Sciatic nerve (tissue), 2 donors: Measurements from ENCODE around the gene LMBR1. TPM values are rescaled to one million over a fixed set of nuclear protein-coding genes. Genes with fewer than 3 reads are reported as not detected.
"Not testable (repeated sequence)": the region's sequence is repeated elsewhere in the genome, so short reads cannot be mapped to it uniquely, and the experiment has no call there.

Experiments used
- ATAC-seq: fragments of 200-7000 bp; cut with Tn5 transposase; one replicate; pipeline ENCODE4 v1.9.1; 2020; ENCODE audit warnings: mild to moderate bottlenecking, moderate library complexity
- DNase-seq: peaks from one replicate; pipeline ENCODE4 v3.0.0-alpha.2; 2020; ENCODE audit warnings: low spot score
- intact Hi-C: fragments of 100-400 bp; cut with DNase I; formaldehyde crosslinking; loops from one replicate; pipeline ENCODE4 v1.14.2; 2022
- total RNA-seq: library from RNA; stranded (reverse); fragmentation: NEBNext Ultra II Directional; extraction: Animal tissue kit (Norgen Biotek cat#: 25700); gene quantifications from one replicate; pipeline ENCODE4 v1.2.1, GENCODE V29; 2021
- donor health status: DM: no; HTN: no; CAD: no.
- donor health status: DM: no; HTN: no; CAD: no.

The LMBR1 gene
- total RNA-seq, 1 donor from 2014 or later: 69.7 TPM

DNA sequence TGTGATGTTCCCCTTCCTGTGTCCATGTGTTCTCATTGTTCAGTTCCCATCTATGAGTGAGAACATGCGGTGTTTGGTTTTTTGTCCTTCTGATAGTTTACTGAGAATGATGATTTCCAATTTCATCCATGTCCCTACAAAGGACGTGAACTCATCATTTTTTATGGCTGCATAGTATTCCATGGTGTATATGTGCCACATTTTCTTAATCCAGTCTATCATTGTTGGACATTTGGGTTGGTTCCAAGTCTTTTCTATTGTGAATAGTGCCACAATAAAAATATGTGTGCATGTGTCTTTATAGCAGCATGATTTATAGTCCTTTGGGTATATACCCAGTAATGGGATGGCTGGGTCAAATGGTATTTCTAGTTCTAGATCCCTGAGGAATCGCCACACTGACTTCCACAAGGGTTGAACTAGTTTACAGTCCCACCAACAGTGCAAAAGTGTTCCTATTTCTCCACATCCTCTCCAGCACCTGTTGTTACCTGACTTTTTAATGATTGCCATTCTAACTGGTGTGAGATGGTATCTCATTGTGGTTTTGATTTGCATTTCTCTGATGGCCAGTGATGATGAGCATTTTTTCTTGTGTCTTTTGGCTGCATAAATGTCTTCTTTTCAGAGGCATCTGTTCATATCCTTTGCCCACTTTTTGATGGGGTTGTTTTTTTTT lies 16.7 kb upstream of the LMBR1 start:
- DNase-seq, ATAC-seq, intact Hi-C loops: not testable (repeated sequence)

DNA sequence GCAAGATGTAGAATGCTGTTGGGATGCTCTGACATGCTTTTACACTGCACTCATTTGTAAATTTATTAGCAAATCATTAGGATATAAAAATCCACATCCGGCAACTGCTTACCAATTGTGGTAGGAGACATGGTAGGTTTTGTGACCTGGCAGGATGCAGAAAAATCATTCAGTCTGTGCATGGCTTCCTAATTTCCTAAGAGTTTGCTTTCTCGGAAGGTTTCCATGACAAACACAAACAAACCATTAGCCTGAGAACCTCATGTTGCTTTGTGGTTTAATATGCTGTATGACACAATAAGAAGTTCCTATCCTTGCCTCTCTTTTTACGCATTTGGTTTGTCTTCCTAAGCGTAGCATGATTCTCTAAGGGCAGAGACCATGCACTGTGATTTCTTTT lies 14.7 kb upstream of the LMBR1 start:
- intact Hi-C loops: no loop called here
- ATAC-seq: no peak
- DNase-seq: no peak

DNA sequence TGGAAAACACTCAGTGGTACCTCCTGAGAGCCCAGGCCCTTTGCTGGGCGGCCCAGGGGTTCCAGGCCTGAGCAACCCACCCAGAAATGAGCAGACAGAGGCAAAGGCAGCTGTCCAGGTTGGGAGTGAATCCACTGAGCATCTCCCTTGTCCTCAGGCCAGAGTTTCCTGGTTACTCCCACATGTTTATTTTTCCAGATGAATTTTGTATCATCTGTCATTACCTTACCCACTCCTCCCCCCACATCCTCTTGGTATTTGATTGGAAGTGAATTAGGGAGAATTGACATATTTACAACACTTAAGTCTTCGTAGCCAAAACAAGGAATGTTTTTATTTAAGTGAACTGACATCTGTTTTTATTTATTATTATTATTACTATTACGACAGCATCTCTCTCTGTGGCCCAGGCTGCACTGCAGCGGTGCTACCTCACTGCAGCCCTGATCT lies 13.2 kb upstream of the LMBR1 start:
- DNase-seq: no peak
- no peak for ATAC-seq
- intact Hi-C loops: no loop called here

DNA sequence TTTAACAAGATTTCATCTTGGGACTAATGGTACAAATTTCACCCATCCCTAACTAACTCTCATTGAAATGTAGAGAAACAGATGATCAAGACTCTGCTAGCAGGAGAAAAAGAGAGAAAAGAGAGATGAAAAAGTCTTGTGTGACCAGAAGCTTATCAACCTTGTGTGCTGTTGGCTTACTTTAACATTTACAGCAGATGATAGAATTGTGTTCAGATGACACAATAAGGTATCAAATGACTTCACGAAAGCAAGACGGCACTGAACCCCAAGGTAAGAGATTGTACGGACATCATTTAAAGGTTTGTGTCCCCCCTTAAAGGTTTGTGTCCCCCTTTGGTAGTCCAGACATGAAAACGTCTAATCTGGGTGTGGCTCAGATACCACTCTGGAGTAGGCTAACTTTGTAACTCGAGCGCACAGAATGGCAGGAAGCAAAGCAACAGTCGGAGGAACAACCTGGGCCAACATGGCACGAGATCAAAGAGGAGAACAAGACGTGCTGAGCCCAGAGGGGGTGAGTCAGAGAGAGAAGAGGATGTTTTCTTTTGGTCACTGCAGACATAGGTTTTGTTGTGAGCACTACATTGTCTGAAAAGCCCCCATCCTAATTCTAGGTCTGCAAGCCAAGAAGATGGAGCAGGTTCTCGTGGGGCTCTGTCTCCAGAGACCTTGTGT lies 10.4 kb upstream of the LMBR1 start:
- intact Hi-C loops: no loop called here
- ATAC-seq: no peak

DNA sequence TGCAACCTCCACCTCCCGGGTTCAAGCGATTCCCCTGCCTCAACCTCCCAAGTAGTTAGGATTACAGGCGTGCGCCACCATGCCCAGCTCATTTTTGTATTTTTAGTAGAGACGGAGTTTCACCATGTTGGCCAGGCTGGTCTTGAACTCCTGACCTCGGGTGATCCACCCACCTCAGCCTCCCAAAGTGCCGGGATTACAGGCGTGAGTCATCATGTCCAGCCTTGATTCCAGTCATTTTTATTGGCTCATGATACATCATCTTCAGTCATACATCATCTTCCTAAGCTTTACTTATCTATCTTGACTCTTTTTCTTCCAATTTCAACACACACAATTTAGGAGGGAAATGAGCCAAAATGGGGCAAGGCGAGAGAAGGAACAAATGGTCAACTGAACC lies 7.1 kb upstream of the LMBR1 start:
- ATAC-seq, DNase-seq, intact Hi-C loops: not testable (repeated sequence)

More for the DNA sequence above, 10.4 kb upstream of the LMBR1 start:
- DNase-seq: no peak

DNA sequence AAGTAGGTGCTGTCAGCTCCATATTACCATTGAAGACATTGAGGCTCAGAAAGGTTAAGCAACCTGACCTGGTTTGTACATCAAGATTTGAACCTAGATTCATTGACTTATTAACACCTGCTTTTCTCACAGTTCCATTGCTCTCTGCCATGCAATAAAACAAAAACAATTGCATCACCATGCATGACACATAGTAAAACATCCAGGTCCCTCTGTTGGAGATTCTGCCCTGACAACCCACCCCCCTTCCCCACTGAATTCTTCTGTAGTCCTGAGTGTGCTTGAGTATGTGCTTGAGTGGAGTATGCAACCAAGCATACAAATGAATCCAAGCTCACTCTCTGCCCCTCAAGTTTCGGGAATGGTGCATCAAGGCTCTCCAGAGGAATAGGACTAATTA lies 6.0 kb upstream of the LMBR1 start:
- DNase-seq: no peak
- no peak for ATAC-seq
- intact Hi-C loops: no loop called here

- DNase-seq (no peak), ATAC-seq (no peak)
- intact Hi-C loops: no loop called here
Observed at GRCh38 chr7:156897673-156898072, 4.7 kb upstream of the LMBR1 start.

- ATAC-seq (no peak), DNase-seq (no peak)
- intact Hi-C loops: no loop called here
Observed at GRCh38 chr7:156896388-156897022, 3.5 kb upstream of the LMBR1 start.

DNA sequence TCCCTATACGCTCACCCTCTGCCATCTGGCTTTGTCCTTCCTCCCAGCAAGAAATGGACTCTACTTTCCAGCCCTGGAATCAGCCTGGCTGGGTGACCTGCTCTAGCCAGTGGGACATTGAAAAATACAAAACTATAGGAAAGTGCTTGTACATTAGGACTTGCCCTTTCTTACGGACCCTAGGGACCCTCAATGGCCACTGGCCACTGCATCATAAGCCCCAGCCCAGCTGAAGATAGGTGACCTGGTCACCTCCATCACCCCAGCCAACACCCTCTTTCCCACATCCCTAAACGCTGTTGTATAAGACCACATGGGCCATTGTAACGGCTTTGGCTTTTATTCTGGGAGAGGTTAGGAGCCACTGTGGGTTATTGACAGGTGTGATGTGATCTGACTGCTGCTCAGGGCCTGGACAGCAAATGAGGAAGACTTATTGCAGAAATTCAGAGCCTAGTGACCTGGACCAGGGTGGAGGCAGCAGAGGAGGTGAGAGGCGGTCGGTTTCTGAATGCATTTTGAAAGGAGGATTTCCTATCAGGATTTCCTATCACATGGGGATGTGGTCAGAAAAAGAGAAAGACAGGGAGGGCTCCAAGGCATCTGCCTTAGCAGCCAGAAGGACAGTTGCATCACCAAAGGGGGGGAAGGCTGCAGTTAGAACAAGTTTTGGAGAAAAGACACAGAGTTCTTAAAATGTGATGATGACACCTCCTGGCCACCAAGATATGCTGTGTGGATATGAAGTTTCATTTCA lies 2.2 kb upstream of the LMBR1 start:
- DNase-seq (no peak), ATAC-seq (no peak)
- intact Hi-C loops: no loop called here

DNA sequence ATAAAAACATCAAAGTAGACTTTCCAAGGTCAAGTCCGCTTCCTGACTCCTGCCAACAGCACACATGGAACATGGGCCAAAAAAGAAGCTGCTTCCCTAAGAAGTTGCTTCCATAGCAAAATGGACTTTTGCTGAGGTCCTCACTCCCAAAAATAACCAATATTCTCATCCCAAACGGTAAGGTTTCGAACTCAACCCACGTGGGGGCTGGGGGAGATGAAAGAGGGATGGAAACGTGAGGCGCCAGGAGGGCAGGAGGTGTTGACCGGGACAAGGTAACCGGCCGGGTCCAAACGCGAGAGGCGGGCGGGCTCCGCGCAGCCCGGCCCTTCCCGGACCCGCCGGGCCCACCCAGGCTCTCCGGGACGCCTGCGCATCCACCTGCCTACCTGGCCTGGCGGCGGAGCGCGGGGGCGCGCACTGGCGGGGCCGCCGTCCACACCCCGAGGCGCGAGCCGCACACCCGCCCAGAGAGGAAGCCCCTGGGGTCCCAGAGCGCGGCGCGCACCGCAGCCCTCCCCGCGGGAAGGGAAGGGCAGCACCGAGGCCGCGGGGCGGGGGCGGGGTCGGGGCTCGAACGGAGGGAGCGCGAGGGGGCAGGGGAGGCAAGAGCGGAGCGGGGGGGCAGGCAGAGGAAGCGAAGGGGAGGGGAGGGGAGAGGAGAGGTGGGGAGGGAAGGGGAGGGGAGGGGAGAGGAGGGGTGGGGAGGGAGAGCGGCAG lies 742 bp downstream of the LMBR1 start:
- intact Hi-C loops: no loop called here
- peak; percentile 76 for DNase-seq
- ATAC-seq: no peak

GRCh38 chr7:156889746-156890145 lies 3.2 kb downstream of the LMBR1 start:
- no peak for ATAC-seq
- DNase-seq: no peak
- intact Hi-C loops: no loop called here

DNA sequence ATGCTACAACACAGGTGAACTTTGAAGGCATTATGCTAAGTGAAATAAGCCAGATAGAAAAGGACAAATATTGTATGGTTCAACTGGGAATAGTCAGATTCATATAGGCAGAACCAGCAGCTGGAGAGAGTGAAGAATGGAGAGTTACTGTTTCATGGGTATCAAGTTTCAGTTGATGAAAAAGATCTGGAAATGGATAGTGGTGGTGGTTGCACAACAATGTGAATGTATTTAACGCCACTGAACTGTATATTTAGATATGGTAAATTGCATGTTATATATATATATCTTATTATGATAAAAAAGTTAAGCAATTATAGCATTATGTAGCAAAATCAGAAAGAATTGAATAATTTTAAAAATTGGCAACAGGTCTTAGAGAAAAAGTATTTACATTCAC lies 3.9 kb downstream of the LMBR1 start:
- DNase-seq: no peak
- ATAC-seq: no peak
- intact Hi-C loops: no loop called here

DNA sequence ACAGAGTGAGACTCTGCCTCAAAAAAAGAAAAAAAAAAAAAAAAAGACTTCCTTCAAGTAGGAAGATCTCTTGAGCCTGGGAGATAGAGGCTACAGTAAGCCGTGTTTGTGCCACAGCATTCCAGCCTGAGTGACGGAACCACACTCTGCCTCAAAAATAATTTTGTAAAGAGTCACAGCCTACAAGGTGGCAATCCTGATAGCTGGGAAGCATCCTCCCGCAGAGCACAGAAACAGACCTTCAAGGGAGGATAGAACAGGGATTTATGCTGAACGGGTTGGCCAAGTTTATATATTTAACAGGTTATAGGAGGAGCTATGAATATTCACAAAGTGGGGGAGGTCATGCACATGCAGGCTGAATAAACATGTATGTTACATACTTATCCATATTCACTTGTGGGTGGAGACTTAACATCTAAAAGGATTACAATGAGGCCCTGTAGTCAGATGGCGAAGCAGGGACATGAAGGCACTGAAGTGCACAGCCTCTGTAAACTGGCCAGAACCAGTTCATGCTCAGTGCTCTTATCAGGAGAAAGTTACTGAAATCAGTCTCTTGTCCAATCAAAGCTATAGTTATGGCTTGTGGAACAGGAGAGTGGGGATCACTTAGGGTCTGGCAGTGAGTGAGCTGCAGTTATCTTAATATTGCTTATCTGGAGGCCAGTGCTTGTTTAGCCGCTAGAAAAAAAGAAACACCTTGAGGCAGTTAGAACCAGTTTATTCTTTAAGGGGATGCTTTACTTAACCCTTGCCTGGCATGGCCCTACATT lies 6.8 kb downstream of the LMBR1 start:
- ATAC-seq: no peak
- no peak for DNase-seq
- intact Hi-C loops: no loop called here

GRCh38 chr7:156881679-156882078 lies 11.3 kb downstream of the LMBR1 start:
- ATAC-seq: no peak

DNA sequence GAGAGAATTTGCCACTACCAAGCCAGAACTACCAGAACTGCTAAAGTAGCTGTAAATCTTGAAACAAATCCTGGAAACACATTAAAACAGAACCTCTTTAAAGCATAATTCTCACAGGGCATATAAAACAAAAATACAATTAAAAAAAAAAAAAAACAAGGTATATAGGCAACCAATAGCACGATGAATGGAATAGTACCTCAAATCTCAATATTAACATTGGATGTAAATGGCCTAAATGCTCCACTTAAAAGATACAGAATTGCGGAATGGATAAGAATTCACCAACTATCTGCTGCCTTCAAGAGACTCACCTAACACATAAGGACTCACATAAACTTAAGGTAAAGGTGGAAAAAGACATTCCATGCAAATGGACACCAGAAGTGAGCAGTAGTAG lies 17.2 kb downstream of the LMBR1 start:
- no peak for DNase-seq
- no peak for ATAC-seq
- intact Hi-C loops: no loop called here

More at GRCh38 chr7:156881679-156882078, 11.3 kb downstream of the LMBR1 start:
- DNase-seq: no peak
- intact Hi-C loops: no loop called here

DNA sequence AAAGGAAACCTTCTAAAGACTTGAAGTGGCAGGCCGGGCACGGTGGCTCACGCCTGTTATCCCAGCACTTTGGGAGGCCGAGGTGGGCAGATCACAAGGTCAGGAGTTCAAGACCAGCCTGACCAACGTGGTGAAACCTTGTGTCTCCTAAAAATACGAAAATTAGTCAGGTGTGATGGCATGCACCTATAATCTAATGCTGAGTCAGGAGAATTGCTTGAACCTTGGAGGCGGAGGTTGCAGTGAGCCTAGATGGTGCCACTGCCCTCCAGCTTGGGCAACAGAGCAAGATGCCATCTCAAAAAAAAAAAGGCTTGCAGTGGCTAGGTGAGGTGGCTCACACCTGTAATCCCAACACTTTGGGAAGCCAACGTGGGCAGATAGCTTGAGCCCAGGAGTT lies 24.6 kb downstream of the LMBR1 start:
- ATAC-seq, intact Hi-C loops, DNase-seq: not testable (repeated sequence)

DNA sequence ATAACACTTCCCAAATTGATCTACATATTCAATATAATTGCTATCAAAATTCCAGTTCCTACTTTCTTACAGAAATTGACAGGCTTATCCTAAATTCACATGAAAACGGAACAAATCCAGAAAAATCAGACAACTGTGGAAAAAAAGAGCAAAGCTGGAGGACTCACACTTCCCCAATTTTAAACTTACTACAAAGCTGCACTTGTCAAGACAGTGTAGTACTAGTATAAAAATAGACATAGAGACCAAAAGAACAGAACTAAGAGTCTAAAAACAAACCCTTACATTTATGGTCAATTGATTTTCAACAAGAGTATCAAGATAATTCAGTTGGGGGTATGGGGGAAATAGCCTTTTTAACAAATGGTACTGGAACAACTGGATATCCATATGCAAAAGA lies 27.5 kb downstream of the LMBR1 start:
- DNase-seq (no peak), ATAC-seq (no peak)
- intact Hi-C loops: no loop called here

DNA sequence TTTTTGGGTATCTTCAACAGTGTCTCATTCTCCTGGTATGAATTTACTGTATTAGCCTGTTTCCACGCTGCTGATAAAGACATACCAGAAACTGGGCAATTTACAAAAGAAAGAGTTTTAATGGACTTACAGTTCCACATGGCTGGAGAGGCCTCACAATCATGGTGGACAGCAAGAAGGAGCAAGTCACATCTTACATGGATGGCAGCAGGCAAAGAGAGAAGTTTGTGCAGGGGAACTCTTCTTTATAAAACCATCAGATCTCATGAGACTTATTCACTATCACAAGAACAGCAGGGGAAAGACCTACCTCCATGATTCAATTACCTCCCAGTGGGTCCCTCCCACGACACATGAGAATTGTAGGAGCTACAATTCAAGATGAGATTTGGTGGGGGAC lies 31.0 kb downstream of the LMBR1 start:
- DNase-seq, intact Hi-C loops, ATAC-seq: not testable (repeated sequence)
